Measurements from ENCODE around the gene CHCHD10.
A peak's percentile ranks its signal among the peaks of the same experiment; 100 is the strongest.

Gene CHCHD10

GRCh38 chr22:23767673-23768548, at the start of gene CHCHD10:
Gene CHCHD10, minus strand, starts transcription at chr22:23767972. Its CDS starts 98 bp downstream, at chr22:23767874.
- peak; percentile 86 for DNase-seq

GRCh38 chr22:23817146-23817545, 49.4 kb upstream of the CHCHD10 start:
- no peak for DNase-seq

GRCh38 chr22:23816156-23816976, 48.6 kb upstream of the CHCHD10 start:
- no peak for DNase-seq

- DNase-seq = no peak
These were observed 47.9 kb upstream of the CHCHD10 start for GRCh38 chr22:23815541-23816155.

GRCh38 chr22:23812378-23812777, 44.6 kb upstream of the CHCHD10 start:
- no peak for DNase-seq

- no peak for DNase-seq
These were observed 39.1 kb upstream of the CHCHD10 start for GRCh38 chr22:23806837-23807236.

- DNase-seq = no peak
These were observed 37.1 kb upstream of the CHCHD10 start for GRCh38 chr22:23804781-23805291.

- no peak for DNase-seq
These were observed 35.4 kb upstream of the CHCHD10 start for GRCh38 chr22:23803001-23803819.

GRCh38 chr22:23801886-23802377, 34.2 kb upstream of the CHCHD10 start:
- no peak for DNase-seq

GRCh38 chr22:23801238-23801821, 33.6 kb upstream of the CHCHD10 start:
- DNase-seq = no peak

- no peak for DNase-seq
These were observed 32.8 kb upstream of the CHCHD10 start for GRCh38 chr22:23800297-23801237.

- DNase-seq = no peak
These were observed 28.7 kb upstream of the CHCHD10 start for GRCh38 chr22:23796461-23796860.

GRCh38 chr22:23793326-23793725, 25.6 kb upstream of the CHCHD10 start:
- DNase-seq = no peak

GRCh38 chr22:23791738-23792645, 24.2 kb upstream of the CHCHD10 start:
- DNase-seq = no peak

- no peak for DNase-seq
These were observed 23.3 kb upstream of the CHCHD10 start for GRCh38 chr22:23790819-23791737.

- DNase-seq = no peak
These were observed 21.9 kb upstream of the CHCHD10 start for GRCh38 chr22:23789638-23790037.

- no peak for DNase-seq
These were observed 21.3 kb upstream of the CHCHD10 start for GRCh38 chr22:23789121-23789520.

GRCh38 chr22:23787910-23788309, 20.1 kb upstream of the CHCHD10 start:
- DNase-seq = no peak
